Measurements from ENCODE around the gene SDHAF2.

The SDHAF2 gene

GRCh38 chr11:61401173-61401572 is 28.8 kb upstream of the SDHAF2 start:
- no peak for TF ChIP-seq EZH2phosphoT487 (conservative IDR thresholded peaks at IDR 0.05; ENCODE audit: low read length)
- no peak for TF ChIP-seq CTCF (IDR thresholded peaks at IDR 0.05; ENCODE audit: insufficient read depth, low read length, poor library complexity, severe bottlenecking)
- no peak overlapping the region for H2AFZ ChIP-seq (ENCODE audit: low read depth, low read length, severe bottlenecking)
- no peaks in the 10 kb centered on the region for H3K9me3 ChIP-seq (ENCODE audit: insufficient read depth, low read length)
- no peak overlapping the region for H3K9ac ChIP-seq (ENCODE audit: low read length)
- H3K27me3 ChIP-seq (ENCODE audit: low read length): no peaks in the 10 kb centered on the region
- no peaks in the 10 kb centered on the region; the same call in 1 of the 2 replicates for H4K20me1 ChIP-seq (ENCODE audit: low read depth, low read length)
- H3K9me2 ChIP-seq (replicated peaks; ENCODE audit: insufficient read depth, low read length): no peaks in the 10 kb centered on the region
- H3K27ac ChIP-seq (ENCODE audit: low read depth, low read length): no peak overlapping the region
- no peaks in the 10 kb centered on the region for H3K79me2 ChIP-seq (ENCODE audit: insufficient read depth, low read length)
- no peak overlapping the region for H3K4me2 ChIP-seq (ENCODE audit: low read depth, low read length, poor library complexity, severe bottlenecking)
- peaks cover 24% of the 10 kb centered on the region; the same call in 1 of the 2 replicates for H3F3A ChIP-seq (ENCODE audit: insufficient read depth)
- H3K4me3 ChIP-seq (ENCODE audit: insufficient read depth, low read length, poor library complexity, severe bottlenecking): no peak overlapping the region
- H3K36me3 ChIP-seq (ENCODE audit: low read length): peaks cover 19% of the 10 kb centered on the region; the same call in 1 of the 2 replicates

- no peaks in the 10 kb centered on the region for H3K27me3 ChIP-seq (ENCODE audit: low read length)
- H4K20me1 ChIP-seq (ENCODE audit: low read depth, low read length): no peaks in the 10 kb centered on the region; the same call in 1 of the 2 replicates
- no peaks in the 10 kb centered on the region for H3K79me2 ChIP-seq (ENCODE audit: insufficient read depth, low read length)
- H3K36me3 ChIP-seq (ENCODE audit: low read length): peaks cover 23% of the 10 kb centered on the region; the same call in 1 of the 2 replicates
- TF ChIP-seq CTCF (IDR thresholded peaks at IDR 0.05; ENCODE audit: insufficient read depth, low read length, poor library complexity, severe bottlenecking): no peak
- TF ChIP-seq EZH2phosphoT487 (conservative IDR thresholded peaks at IDR 0.05; ENCODE audit: low read length): no peak
- H3K9me3 ChIP-seq (ENCODE audit: insufficient read depth, low read length): no peaks in the 10 kb centered on the region
- no peak overlapping the region for H3K4me2 ChIP-seq (ENCODE audit: low read depth, low read length, poor library complexity, severe bottlenecking)
- peaks cover 24% of the 10 kb centered on the region; the same call in 1 of the 2 replicates for H3F3A ChIP-seq (ENCODE audit: insufficient read depth)
- H3K9me2 ChIP-seq (replicated peaks; ENCODE audit: insufficient read depth, low read length): no peaks in the 10 kb centered on the region
- no peak overlapping the region for H3K27ac ChIP-seq (ENCODE audit: low read depth, low read length)
- no peak overlapping the region for H3K4me3 ChIP-seq (ENCODE audit: insufficient read depth, low read length, poor library complexity, severe bottlenecking)
- H3K9ac ChIP-seq (ENCODE audit: low read length): no peak overlapping the region
- H2AFZ ChIP-seq (ENCODE audit: low read depth, low read length, severe bottlenecking): no peak overlapping the region
These were observed 28.4 kb upstream of the SDHAF2 start for GRCh38 chr11:61401573-61401972.

DNA sequence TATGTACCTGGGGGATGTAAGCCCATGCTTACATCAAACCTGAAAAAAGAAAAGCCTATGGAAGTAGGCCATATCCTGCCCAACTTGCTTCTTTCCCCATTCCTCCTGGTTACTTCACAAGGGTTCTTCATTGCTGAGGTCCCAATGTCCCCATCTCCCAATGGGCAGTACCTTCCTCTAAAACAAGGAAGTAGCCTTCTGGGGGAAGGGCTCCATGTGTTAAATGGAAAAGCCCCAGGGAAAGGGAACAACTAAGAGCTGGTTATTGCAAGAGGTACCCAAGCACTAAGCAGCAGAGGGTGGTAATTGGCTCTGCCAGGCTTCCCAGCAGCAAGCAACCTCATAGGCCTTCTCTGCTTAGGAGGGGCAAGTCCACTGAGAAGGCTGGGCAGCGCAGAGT is 26.3 kb upstream of the SDHAF2 start:
- no peak for TF ChIP-seq CTCF (IDR thresholded peaks at IDR 0.05; ENCODE audit: insufficient read depth, low read length, poor library complexity, severe bottlenecking)
- no peaks in the 10 kb centered on the region for H3K27me3 ChIP-seq (ENCODE audit: low read length)
- no peaks in the 10 kb centered on the region for H3K9me2 ChIP-seq (replicated peaks; ENCODE audit: insufficient read depth, low read length)
- no peak overlapping the region for H3K27ac ChIP-seq (ENCODE audit: low read depth, low read length)
- H2AFZ ChIP-seq (ENCODE audit: low read depth, low read length, severe bottlenecking): no peak overlapping the region
- H3K9me3 ChIP-seq (ENCODE audit: insufficient read depth, low read length): no peaks in the 10 kb centered on the region
- no peaks in the 10 kb centered on the region for H3K79me2 ChIP-seq (ENCODE audit: insufficient read depth, low read length)
- no peak overlapping the region for H3K4me2 ChIP-seq (ENCODE audit: low read depth, low read length, poor library complexity, severe bottlenecking)
- H3K9ac ChIP-seq (ENCODE audit: low read length): no peak overlapping the region
- H3F3A ChIP-seq (ENCODE audit: insufficient read depth): peaks cover 24% of the 10 kb centered on the region; the same call in 1 of the 2 replicates
- peaks cover 33% of the 10 kb centered on the region; the same call in 1 of the 2 replicates for H3K36me3 ChIP-seq (ENCODE audit: low read length)
- no peaks in the 10 kb centered on the region; the same call in 1 of the 2 replicates for H4K20me1 ChIP-seq (ENCODE audit: low read depth, low read length)
- H3K4me3 ChIP-seq (ENCODE audit: insufficient read depth, low read length, poor library complexity, severe bottlenecking): no peak overlapping the region
